IMR-90 (cell line): ENCODE data around the gene ARID4B. TPM values are rescaled to one million over a fixed set of nuclear protein-coding genes. Genes with fewer than 3 reads are reported as not detected.

Source experiments
- ATAC-seq: fragments of 200-7000 bp; cut with Tn5 transposase; 2 replicates; pipeline ENCODE4 v1.9.1; 2020; ENCODE audit warnings: low read depth, mild to moderate bottlenecking, moderate library complexity
- BruUV-seq: library from RNA; stranded (reverse); fragments of 400-500 nt; replicated peaks from 2 replicates; lab custom pipeline; 2021; lab: Mats Ljungman, UMichigan
- CTCF ChIA-PET: fragments of 300-600 bp; formaldehyde crosslinking; extraction: SDS; loops from one replicate; lab custom pipeline; 2021; ENCODE audit warnings: antibody characterized with exemption; lab: Yijun Ruan, JAX
- POLR2A ChIA-PET: fragments of 300-600 bp; sonication (Branson Sonifier 250); formaldehyde crosslinking; loops from one replicate; lab custom pipeline; 2022; ENCODE audit warnings: antibody characterized with exemption; ENCODE audit not compliant: unreplicated experiment; lab: Charles Lee
- DNase-seq: peaks from one replicate; pipeline ENCODE4 v3.0.0; 2013
- H2AFZ ChIP-seq: replicated peaks from 2 replicates; pipeline ENCODE3; 2013; ENCODE audit warnings: low read length, mild to moderate bottlenecking; ENCODE audit not compliant: poor library complexity
- H2AK5ac ChIP-seq: 2 replicates; pipeline ENCODE4 v1.6.1; 2013; ENCODE audit warnings: low read depth, low read length, inconsistent platforms
- H2AK9ac ChIP-seq: replicated peaks from 2 replicates; pipeline ENCODE3; 2013; ENCODE audit warnings: mild to moderate bottlenecking, low read depth, low read length, moderate library complexity; ENCODE audit not compliant: poor library complexity
- H2BK120ac ChIP-seq: 2 replicates; pipeline ENCODE4 v1.6.1; 2013; ENCODE audit warnings: low read depth, low read length, inconsistent platforms
- H2BK15ac ChIP-seq: 3 replicates; pipeline ENCODE4 v1.6.1; 2013; ENCODE audit warnings: low read depth, low read length, inconsistent platforms
- H2BK20ac ChIP-seq: 2 replicates; pipeline ENCODE4 v1.6.1; 2013; ENCODE audit warnings: low read depth, mild to moderate bottlenecking, inconsistent platforms, low read length, moderate library complexity
- H2BK5ac ChIP-seq: 2 replicates; pipeline ENCODE4 v1.6.1; 2013; ENCODE audit warnings: mild to moderate bottlenecking, low read depth, low read length, inconsistent platforms; ENCODE audit not compliant: poor library complexity, severe bottlenecking
- H3K14ac ChIP-seq: replicated peaks from 2 replicates; pipeline ENCODE4 v1.6.1; 2013; ENCODE audit warnings: low read depth, low read length, inconsistent platforms
- H3K18ac ChIP-seq: 2 replicates; pipeline ENCODE4 v1.6.1; 2013; ENCODE audit warnings: low read depth, low read length, control low read depth
- H3K23ac ChIP-seq: 2 replicates; pipeline ENCODE4 v1.6.1; 2013; ENCODE audit warnings: low read depth, low read length, inconsistent platforms
- H3K27ac ChIP-seq: 2 replicates; pipeline ENCODE4 v1.5.1; 2013; ENCODE audit warnings: mild to moderate bottlenecking, control low read depth, low read length; ENCODE audit not compliant: insufficient read depth
- H3K27me3 ChIP-seq: 2 replicates; pipeline ENCODE4 v1.6.1; 2013; ENCODE audit warnings: low read length; ENCODE audit not compliant: control insufficient read depth, insufficient read depth
- H3K36me3 ChIP-seq: 2 replicates; pipeline ENCODE4 v1.6.1; 2013; ENCODE audit warnings: low read length, mixed read lengths; ENCODE audit not compliant: control insufficient read depth, insufficient read depth
- H3K4ac ChIP-seq: 2 replicates; pipeline ENCODE4 v1.6.1; 2013; ENCODE audit warnings: low read depth, low read length, inconsistent platforms
- H3K4me1 ChIP-seq: 2 replicates; pipeline ENCODE4 v1.6.1; 2013; ENCODE audit warnings: low read length, mixed read lengths; ENCODE audit not compliant: control insufficient read depth, insufficient read depth
- H3K4me2 ChIP-seq: 2 replicates; pipeline ENCODE4 v1.6.1; 2013; ENCODE audit warnings: low read depth, mild to moderate bottlenecking, control low read depth, low read length, moderate library complexity
- H3K4me3 ChIP-seq: 2 replicates; pipeline ENCODE4 v1.5.1; 2013; ENCODE audit warnings: low read depth, mild to moderate bottlenecking, control low read depth, low read length, moderate library complexity; ENCODE audit not compliant: insufficient read depth
- H3K56ac ChIP-seq: 2 replicates; pipeline ENCODE4 v1.6.1; 2013; ENCODE audit warnings: low read length, inconsistent platforms; ENCODE audit not compliant: insufficient read depth; ENCODE audit errors: extremely low read depth
- H3K79me1 ChIP-seq, 2 experiments: 2 replicates each; pipeline ENCODE4 v1.6.1; 2013; ENCODE audit warnings: low read length in 2 of 2, inconsistent platforms in 1 of 2, low read depth in 1 of 2
- H3K9ac ChIP-seq: 2 replicates; pipeline ENCODE4 v1.6.1; 2013; ENCODE audit warnings: low read depth, low read length, control low read depth
- H3K9me1 ChIP-seq: 2 replicates; pipeline ENCODE4 v1.6.1; 2013; ENCODE audit warnings: low read length, inconsistent platforms; ENCODE audit not compliant: insufficient read depth
- H3K9me3 ChIP-seq: 2 replicates; pipeline ENCODE4 v1.6.1; 2013; ENCODE audit warnings: low read length; ENCODE audit not compliant: control insufficient read depth, insufficient read depth
- H4K20me1 ChIP-seq: 2 replicates; pipeline ENCODE4 v1.6.1; 2013; ENCODE audit warnings: low read length, inconsistent platforms; ENCODE audit not compliant: insufficient read depth
- H4K5ac ChIP-seq: 2 replicates; pipeline ENCODE4 v1.6.1; 2013; ENCODE audit warnings: mild to moderate bottlenecking, low read depth, low read length, control low read depth
- H4K8ac ChIP-seq, 2 experiments: 2 replicates each; pipeline ENCODE4 v1.6.1; 2013; ENCODE audit warnings: low read depth in 2 of 2, low read length in 2 of 2, control low read depth in 1 of 2, inconsistent platforms in 1 of 2
- H4K91ac ChIP-seq: 2 replicates; pipeline ENCODE4 v1.6.1; 2013; ENCODE audit warnings: low read depth, low read length, inconsistent platforms; ENCODE audit not compliant: insufficient read depth
- BHLHE40 ChIP-seq: fragments of 150-350 bp; IDR thresholded peaks from 2 replicates; pipeline ENCODE4 v1.6.1; 2016; ENCODE audit warnings: mild to moderate bottlenecking, low read depth, low read length
- CEBPB ChIP-seq: IDR thresholded peaks from 2 replicates; pipeline ENCODE4 v1.6.1; 2012; ENCODE audit warnings: low read depth, low read length, improper control_type of control experiment
- CHD1 ChIP-seq: IDR thresholded peaks from 2 replicates; pipeline ENCODE4 v1.6.1; 2012; ENCODE audit warnings: low read depth, low read length, improper control_type of control experiment
- CTCF ChIP-seq: conservative IDR thresholded peaks from 2 replicates; pipeline ENCODE4 v1.5.1; 2012; ENCODE audit warnings: mild to moderate bottlenecking, low read depth, low read length, improper control_type of control experiment
- ELK1 ChIP-seq: fragments of 150-350 bp; IDR thresholded peaks from 2 replicates; pipeline ENCODE4 v1.6.1; 2016; ENCODE audit warnings: low read depth, mild to moderate bottlenecking, low read length, moderate library complexity, borderline replicate concordance
- FOS ChIP-seq: fragments of 150-350 bp; IDR thresholded peaks from 2 replicates; pipeline ENCODE4 v1.6.1; 2016; ENCODE audit warnings: low read depth, low read length
- MAFK ChIP-seq: IDR thresholded peaks from 2 replicates; pipeline ENCODE4 v1.6.1; 2012; ENCODE audit warnings: low read depth, low read length, improper control_type of control experiment
- MAZ ChIP-seq: IDR thresholded peaks from 2 replicates; pipeline ENCODE4 v1.6.1; 2012; ENCODE audit warnings: low read depth, mild to moderate bottlenecking, low read length, improper control_type of control experiment, moderate library complexity, borderline replicate concordance
- MXI1 ChIP-seq: IDR thresholded peaks from 2 replicates; pipeline ENCODE4 v1.6.1; 2012; ENCODE audit warnings: low read depth, mild to moderate bottlenecking, low read length, moderate library complexity, borderline replicate concordance
- NFE2L2 ChIP-seq: fragments of 150-350 bp; IDR thresholded peaks from 2 replicates; pipeline ENCODE4 v1.6.1; 2016; ENCODE audit warnings: low read depth, mild to moderate bottlenecking, low read length
- POLR2A ChIP-seq: IDR thresholded peaks from 2 replicates; pipeline ENCODE4 v1.6.1; 2012; ENCODE audit warnings: mild to moderate bottlenecking, low read depth, low read length
- RAD21 ChIP-seq: IDR thresholded peaks from 2 replicates; pipeline ENCODE4 v1.6.1; 2012; ENCODE audit warnings: low read length, improper control_type of control experiment
- RCOR1 ChIP-seq: IDR thresholded peaks from 2 replicates; pipeline ENCODE4 v1.6.1; 2012; ENCODE audit warnings: mild to moderate bottlenecking, low read length, improper control_type of control experiment; ENCODE audit not compliant: insufficient replicate concordance
- RFX5 ChIP-seq: IDR thresholded peaks from 2 replicates; pipeline ENCODE4 v1.8.0; 2012; ENCODE audit warnings: low read depth, mild to moderate bottlenecking, low read length, moderate library complexity
- SMC3 ChIP-seq: fragments of 150-350 bp; IDR thresholded peaks from 2 replicates; pipeline ENCODE4 v1.6.1; 2016; ENCODE audit warnings: low read depth, mild to moderate bottlenecking, antibody characterized with exemption, low read length, moderate library complexity
- WGBS, 2 experiments: methylation state at CpG; one replicate each; pipeline versions ENCODE4 v1.1.5 to v1.1.7; 2013; ENCODE audit warnings: missing lambda C conversion rate in 2 of 2; ENCODE audit not compliant: insufficient read length in 1 of 2; ENCODE audit errors: extremely low coverage in 2 of 2; 5-methylcytosine and 5-hydroxymethylcytosine counted together
- dilution Hi-C: fragments of 300-500 bp; cut with HindIII; formaldehyde crosslinking; loops from one replicate; pipeline ENCODE4 v1.14.3; 2018; ENCODE audit warnings: low sequenced_read_pairs; ENCODE audit not compliant: unreplicated experiment
- in situ Hi-C: fragments of 300-500 bp; cut with MboI; formaldehyde crosslinking; loops from 3 replicates; pipeline ENCODE4 v1.14.3; 2019; ENCODE audit warnings: low sequenced_read_pairs, inconsistent platforms, mixed read lengths
- intact Hi-C: fragments of 100-400 bp; cut with micrococcal nuclease; formaldehyde crosslinking; loops from 2 replicates; pipeline ENCODE4 v1.10.0; 2022
- polyA plus RNA-seq, 3 experiments: library from polyadenylated mRNA; depleted of rRNA; stranded (reverse); fragments of >200 nt; gene quantifications; 2 replicates each; pipeline ENCODE4 v1.2.3, GENCODE V29; 2012; ENCODE audit warnings: low replicate concordance in 1 of 3
- total RNA-seq: library from RNA; depleted of rRNA; stranded (reverse); fragments of >200 nt; gene quantifications from 2 replicates; pipeline ENCODE4 v1.2.3, GENCODE V29; 2012
- TF ChIP-seq, protein P1 (sequence below): fragments of 150-350 bp; IDR thresholded peaks from 2 replicates; pipeline ENCODE4 v1.6.1; 2017; ENCODE audit warnings: mild to moderate bottlenecking, antibody characterized with exemption, low read length, low read depth

ARID4B gene
- total and polyA plus RNA-seq, 2 of the 4 experiments (the other 2 are of a cell fraction): 8.5 to 16.0 TPM

DNA sequence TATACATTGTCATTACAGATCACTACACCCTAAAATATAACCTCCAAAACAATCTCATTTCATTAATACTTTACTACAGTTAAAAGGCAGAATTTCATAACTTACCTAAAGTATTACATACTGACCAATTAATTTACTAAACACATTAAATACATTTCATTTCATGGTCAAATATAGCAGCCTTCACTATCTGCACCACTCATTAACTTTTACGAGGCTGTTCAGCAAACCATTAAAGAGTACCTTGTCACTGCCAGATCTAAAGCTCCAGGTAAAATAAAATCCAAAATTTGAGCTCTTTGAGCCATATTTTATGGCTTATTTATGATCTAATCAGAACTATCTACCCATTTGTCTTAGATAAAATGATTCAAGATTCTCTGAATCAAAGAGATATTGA, 100.6 kb downstream of the ARID4B start:
- H3K79me1 ChIP-seq: peaks cover 4 to 17% of the 10 kb centered on the region in 2 experiments; a peak in 3 of 4 replicates
- no peak overlapping the region for H2BK20ac ChIP-seq
- H3K27ac ChIP-seq: no peak overlapping the region
- no peak overlapping the region for H2AK5ac ChIP-seq
- no peak overlapping the region for H3K18ac ChIP-seq
- H2BK5ac ChIP-seq: no peak overlapping the region
- no peak overlapping the region for H2AK9ac ChIP-seq
- no peak overlapping the region for H3K4me2 ChIP-seq
- ATAC-seq (no peak), DNase-seq (no peak)
- in situ Hi-C loops (no loop called here), dilution Hi-C loops (no loop called here), intact Hi-C loops (no loop called here)
- no peak overlapping the region for H3K23ac ChIP-seq
- H3K14ac ChIP-seq: no peak overlapping the region
- peaks cover 34% of the 10 kb centered on the region for H3K36me3 ChIP-seq
- H3K4me1 ChIP-seq: no peaks in the 10 kb centered on the region
- H2BK15ac ChIP-seq: no peak overlapping the region
- no peak overlapping the region for H3K4ac ChIP-seq
- H3K9me3 ChIP-seq: no peaks in the 10 kb centered on the region
- no peak overlapping the region for H3K4me3 ChIP-seq
- WGBS, 2 experiments: no CpG with 5 or more reads among the region's 1 CpG
- H4K20me1 ChIP-seq: no peaks in the 10 kb centered on the region
- no peak overlapping the region for H3K9ac ChIP-seq
- H3K27me3 ChIP-seq: no peaks in the 10 kb centered on the region
- H4K91ac ChIP-seq: no peak overlapping the region
- no peak overlapping the region for H4K5ac ChIP-seq
- H4K8ac ChIP-seq: no peak overlapping the region
- no peak overlapping the region for H2AFZ ChIP-seq
- no peak overlapping the region for H2BK120ac ChIP-seq
- BruUV-seq: no TSS peak
- TF ChIP-seq, protein P1, sequence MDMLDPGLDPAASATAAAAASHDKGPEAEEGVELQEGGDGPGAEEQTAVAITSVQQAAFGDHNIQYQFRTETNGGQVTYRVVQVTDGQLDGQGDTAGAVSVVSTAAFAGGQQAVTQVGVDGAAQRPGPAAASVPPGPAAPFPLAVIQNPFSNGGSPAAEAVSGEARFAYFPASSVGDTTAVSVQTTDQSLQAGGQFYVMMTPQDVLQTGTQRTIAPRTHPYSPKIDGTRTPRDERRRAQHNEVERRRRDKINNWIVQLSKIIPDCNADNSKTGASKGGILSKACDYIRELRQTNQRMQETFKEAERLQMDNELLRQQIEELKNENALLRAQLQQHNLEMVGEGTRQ: no peak
- TF ChIP-seq CEBPB: no peak
- no peak for TF ChIP-seq NFE2L2
- TF ChIP-seq RFX5: no peak
- no peak for TF ChIP-seq ELK1
- no peak for TF ChIP-seq RAD21
- no peak for TF ChIP-seq SMC3
- TF ChIP-seq MAFK: no peak
- TF ChIP-seq POLR2A: no peak
- TF ChIP-seq BHLHE40: no peak
- TF ChIP-seq MAZ: no peak
- TF ChIP-seq CTCF: no peak
- no peak for TF ChIP-seq MXI1
- no peak for TF ChIP-seq RCOR1
- TF ChIP-seq FOS: no peak
- TF ChIP-seq CHD1: no peak
- no peaks in the 10 kb centered on the region for H3K9me1 ChIP-seq
- H3K56ac ChIP-seq: no peak overlapping the region
- POLR2A ChIA-PET: no interaction called here
- CTCF ChIA-PET: interaction anchor here (0.7 kb wide), 1 partner anchor 30 kb away, joined by 3 read pairs; no protein-coding TSS in a partner anchor
